Glomerular visceral epithelial cell (primary cell): ENCODE measurements around the gene ABCA4.
"Not testable (repeated sequence)": the region's sequence is repeated elsewhere in the genome, so short reads cannot be mapped to it uniquely, and the experiment has no call there.

Experiments
- DNase-seq: peaks from one replicate; pipeline ENCODE4 v3.0.0-alpha.2; 2016; ENCODE audit errors: extremely low spot score

Gene ABCA4

GRCh38 chr1:93979040-93979717 lies 141.8 kb downstream of the ABCA4 start:
- no peak for DNase-seq

DNA sequence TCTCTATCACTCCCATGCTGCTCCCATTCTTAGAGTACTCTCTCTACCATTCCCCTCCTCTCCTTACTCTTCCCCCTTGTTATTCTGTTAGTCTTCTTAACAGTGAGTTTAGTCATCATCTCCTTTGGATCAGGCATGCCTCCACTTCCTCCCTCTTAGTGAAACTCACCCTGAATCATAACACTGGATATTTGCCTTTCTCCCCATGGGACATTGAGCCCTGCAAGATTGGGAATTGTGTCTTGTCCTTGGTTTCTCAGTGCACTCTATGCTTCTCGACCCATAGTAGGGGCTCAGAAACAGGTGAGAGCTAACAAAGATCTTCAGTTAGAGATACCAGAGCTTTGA lies 143.4 kb downstream of the ABCA4 start:
- no peak for DNase-seq

GRCh38 chr1:93976711-93977597 lies 144.0 kb downstream of the ABCA4 start:
- DNase-seq: no peak

DNA sequence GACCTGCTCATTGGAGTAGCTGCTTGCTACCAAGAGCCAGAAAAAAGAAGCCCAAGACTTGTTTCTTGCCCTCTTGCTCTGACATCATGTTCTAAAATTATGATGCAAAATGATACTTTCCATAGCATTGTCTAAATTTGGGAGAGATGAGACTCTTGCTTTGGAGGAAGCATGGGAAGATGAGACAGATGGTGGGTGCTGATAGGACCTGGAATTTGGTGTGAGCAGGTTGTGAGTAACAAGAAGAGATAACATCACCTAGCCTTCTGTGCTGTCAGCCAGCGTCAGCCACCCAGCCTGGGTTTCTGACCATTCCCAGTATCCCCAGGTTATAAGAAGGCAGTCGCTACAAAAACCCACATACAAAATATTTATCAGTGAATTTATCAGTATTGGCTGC lies 144.7 kb downstream of the ABCA4 start:
- DNase-seq: no peak

DNA sequence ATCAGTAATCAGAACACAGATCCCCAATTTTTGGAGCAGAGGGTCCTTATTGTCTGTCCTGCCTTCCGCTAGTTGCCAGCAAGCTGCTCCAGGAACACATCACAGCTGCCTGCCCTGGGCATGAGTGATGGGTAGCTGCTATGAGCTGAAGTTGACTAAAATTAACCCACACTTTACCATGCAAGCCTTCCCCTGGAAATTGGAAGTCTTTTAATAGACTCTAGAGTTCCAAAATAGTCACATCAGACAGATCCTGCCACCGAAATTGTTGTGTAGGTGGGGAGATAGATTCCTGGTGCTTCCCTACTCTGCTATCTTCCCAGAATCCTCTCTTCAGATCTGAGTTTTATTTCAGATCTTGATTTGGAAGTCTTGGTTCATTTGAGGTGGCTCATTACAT lies 148.6 kb downstream of the ABCA4 start:
- DNase-seq: no peak

- no peak for DNase-seq
Observed at GRCh38 chr1:93969887-93970286, 151.1 kb downstream of the ABCA4 start.

DNA sequence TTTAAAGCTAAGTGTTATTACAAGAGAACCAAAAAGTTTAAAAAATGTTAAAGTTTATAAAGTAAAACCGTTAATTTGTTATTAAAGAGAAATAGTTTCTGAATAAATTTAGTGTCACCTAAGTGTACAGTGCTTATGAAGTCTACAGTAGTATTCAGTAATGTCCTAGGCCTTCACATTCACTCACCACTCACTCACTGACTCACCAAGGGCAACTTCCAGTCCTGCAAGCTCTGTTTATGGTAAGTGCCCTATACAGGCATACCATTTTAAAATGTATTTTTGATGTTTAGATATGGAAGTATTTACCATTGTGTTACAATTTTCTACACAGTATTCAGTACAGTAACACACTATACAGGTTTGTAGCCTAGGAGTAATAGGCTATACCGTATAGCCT lies 151.6 kb downstream of the ABCA4 start:
- no peak for DNase-seq

- no peak for DNase-seq
Observed at GRCh38 chr1:93967306-93967705, 153.6 kb downstream of the ABCA4 start.

DNA sequence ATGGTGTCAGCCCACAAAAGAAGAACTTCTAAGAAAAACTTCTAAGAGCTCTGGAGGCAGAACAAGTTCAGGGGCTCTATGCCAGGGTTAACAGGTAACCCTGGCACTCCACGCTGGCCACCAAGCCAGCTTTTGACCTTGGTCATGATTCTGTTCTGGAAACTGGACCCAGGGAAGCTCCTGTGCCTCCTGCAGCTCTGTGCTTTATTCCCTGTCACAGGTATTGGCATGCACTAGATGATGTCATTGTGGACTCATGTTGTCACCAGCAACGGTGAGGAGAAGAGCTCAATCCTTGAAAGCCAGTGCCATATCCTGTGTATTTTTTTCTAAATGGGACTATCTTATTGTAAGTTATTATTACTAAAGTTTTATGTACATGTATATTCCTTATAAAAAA lies 155.1 kb downstream of the ABCA4 start:
- DNase-seq: no peak

GRCh38 chr1:93965256-93965655 lies 155.7 kb downstream of the ABCA4 start:
- no peak for DNase-seq

DNA sequence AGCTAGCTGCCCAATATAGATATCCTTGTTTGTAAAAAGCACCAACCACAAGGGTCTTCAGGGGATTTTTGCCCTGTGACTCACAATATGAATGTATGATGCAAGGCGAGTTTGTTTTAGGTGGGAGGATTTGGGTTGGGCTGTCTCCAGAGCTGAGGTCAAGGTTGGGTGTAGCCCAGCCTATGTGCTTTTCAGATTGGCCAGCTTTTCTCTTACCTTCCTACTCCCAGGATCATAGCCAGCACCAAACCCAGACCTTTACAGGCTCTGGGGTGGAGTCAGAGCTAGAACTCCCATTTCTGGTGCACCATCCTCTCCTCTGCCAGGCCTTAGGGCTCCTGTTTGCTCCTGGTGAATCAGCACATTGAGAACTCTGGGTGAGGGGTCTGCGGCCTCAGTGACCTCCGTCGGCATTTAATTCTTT lies 156.2 kb downstream of the ABCA4 start:
- peak; percentile 45 for DNase-seq

DNA sequence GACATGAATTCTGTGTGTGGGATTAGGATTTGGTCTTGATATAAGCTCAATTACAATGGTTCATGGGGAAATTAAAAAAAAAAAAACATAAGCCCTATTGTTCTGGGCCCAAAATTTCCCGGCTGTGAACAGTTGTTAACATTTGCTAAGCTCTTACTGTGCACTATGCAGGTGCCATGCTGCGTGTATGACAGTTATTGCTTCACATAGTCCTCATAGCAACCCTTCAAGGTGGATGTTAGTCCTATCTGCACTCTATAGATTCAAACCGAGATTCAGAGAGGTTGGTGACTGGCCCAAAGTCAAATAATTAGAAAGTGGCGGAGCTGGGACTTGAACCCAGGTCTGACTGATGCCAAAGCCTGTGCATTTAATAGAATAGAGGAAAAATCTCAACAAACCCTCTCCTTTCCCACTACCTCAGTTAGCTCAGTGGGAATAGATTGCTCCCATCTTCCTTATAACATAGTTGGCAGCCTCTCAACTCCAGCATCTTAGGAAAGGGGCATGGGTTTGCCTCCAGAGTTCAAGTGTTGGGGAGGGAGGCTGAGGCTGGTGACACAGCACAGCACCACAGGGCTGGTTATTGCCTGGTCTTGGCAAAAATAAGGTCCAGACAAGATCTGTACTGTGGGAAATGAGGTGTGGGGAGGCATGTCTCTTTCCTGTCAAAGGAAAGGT lies 156.7 kb downstream of the ABCA4 start:
- DNase-seq: no peak

- DNase-seq: peak; percentile 59
Observed at GRCh38 chr1:93963585-93963984, 157.4 kb downstream of the ABCA4 start.

DNA sequence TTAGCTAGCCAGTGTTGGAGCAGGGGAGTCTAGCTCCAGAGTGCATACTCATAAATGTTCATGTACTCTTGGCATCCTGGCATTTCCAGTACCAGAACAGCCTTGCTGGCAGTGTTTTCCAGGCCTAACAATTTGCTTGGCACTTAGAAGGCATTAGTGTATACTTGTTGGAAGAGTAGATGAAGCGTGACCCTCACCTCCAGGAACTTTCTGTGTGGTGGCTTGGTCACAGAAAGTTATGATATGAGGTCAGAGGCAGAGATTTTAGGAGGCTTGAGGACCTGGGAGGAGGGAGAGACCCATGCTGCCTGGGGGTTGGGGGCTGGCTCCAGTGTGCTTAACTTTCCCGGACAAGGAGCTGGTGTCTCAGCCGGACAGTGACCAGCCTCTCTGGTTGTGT lies 159.0 kb downstream of the ABCA4 start:
- no peak for DNase-seq

DNA sequence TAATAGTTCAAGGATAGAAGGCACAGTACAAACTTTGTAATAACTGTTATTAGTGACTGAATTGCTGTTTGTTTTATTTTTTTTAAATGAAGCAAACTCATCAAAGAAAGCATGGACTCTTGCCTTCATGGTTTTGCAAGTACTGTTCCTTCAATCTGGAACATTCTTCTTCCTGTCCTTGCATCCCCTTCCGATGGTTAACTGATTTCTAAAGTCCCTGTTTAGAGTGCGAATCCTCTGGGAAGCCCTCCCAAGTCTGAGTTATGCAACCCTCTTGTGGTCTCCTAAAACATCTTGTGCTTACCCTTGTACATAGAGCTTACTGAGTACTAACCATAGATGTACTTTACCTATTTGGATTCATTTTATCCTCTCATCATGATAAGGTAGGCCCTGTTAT lies 159.5 kb downstream of the ABCA4 start:
- DNase-seq: no peak

GRCh38 chr1:93960641-93961147 lies 160.3 kb downstream of the ABCA4 start:
- DNase-seq: no peak

- no peak for DNase-seq
Observed at GRCh38 chr1:93959413-93959812, 161.5 kb downstream of the ABCA4 start.

GRCh38 chr1:93958726-93959100 lies 162.2 kb downstream of the ABCA4 start:
- DNase-seq: no peak

GRCh38 chr1:93958032-93958725 lies 162.8 kb downstream of the ABCA4 start:
- DNase-seq: no peak

- no peak for DNase-seq
Observed at GRCh38 chr1:93955765-93956164, 165.2 kb downstream of the ABCA4 start.

GRCh38 chr1:93947002-93947686 lies 173.8 kb downstream of the ABCA4 start:
- not testable (repeated sequence) for DNase-seq
